HL-60 (cell line): ENCODE results near the gene HSPA12A.

Experiments
- GABPA ChIP-seq: IDR thresholded peaks from 2 replicates; pipeline ENCODE4 v1.6.1; 2012; ENCODE audit warnings: low read depth
- POLR2AphosphoS5 ChIP-seq: IDR thresholded peaks from 2 replicates; pipeline ENCODE4 v1.6.1; 2012; ENCODE audit warnings: low read depth
- SPI1 ChIP-seq: IDR thresholded peaks from 2 replicates; pipeline ENCODE4 v1.6.1; 2012; ENCODE audit warnings: low read depth, mild to moderate bottlenecking, borderline replicate concordance
- TF ChIP-seq, protein P1 (sequence below): IDR thresholded peaks from one replicate; pipeline ENCODE4 v1.5.1; 2011; ENCODE audit warnings: low read length, control low read depth, inconsistent platforms; ENCODE audit not compliant: insufficient read depth
- TF ChIP-seq, protein P2 (sequence below): IDR thresholded peaks from 2 replicates; pipeline ENCODE4 v1.6.1; 2012; ENCODE audit warnings: low read depth; ENCODE audit not compliant: insufficient replicate concordance

DNA sequence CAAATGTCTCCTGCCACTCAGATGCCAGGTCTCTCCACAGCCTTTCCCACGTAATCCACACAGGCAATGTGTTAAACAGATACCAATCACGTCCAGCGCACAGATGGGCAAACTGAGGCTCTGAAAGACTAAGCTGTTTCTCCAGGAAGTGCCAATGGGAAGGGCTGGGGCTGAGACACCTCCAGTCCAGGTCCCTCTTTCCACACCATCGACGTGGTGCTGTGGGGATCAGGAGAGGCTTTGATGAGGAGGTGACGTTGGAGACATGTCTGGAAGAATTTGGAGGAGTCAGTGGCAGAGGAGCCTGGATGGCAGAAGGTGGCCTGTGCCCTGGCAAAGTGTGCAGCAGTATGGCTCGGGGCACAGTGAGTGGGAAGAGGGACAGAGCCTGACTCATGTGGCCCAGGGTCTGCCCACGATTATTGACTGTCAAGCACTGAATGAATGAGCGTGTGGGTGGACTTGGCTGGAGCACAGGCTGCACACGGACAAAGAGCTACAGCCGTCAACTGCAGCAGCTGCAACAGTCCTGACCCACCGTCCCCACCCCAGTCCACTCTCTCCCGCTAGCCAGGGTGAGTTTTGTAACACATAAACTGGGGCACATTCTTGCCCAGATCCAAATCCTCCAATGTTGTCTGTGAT, 40.8 kb upstream of the HSPA12A start:
- TF ChIP-seq, protein P1, sequence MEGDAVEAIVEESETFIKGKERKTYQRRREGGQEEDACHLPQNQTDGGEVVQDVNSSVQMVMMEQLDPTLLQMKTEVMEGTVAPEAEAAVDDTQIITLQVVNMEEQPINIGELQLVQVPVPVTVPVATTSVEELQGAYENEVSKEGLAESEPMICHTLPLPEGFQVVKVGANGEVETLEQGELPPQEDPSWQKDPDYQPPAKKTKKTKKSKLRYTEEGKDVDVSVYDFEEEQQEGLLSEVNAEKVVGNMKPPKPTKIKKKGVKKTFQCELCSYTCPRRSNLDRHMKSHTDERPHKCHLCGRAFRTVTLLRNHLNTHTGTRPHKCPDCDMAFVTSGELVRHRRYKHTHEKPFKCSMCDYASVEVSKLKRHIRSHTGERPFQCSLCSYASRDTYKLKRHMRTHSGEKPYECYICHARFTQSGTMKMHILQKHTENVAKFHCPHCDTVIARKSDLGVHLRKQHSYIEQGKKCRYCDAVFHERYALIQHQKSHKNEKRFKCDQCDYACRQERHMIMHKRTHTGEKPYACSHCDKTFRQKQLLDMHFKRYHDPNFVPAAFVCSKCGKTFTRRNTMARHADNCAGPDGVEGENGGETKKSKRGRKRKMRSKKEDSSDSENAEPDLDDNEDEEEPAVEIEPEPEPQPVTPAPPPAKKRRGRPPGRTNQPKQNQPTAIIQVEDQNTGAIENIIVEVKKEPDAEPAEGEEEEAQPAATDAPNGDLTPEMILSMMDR = no peak
- TF ChIP-seq POLR2AphosphoS5 = no peak
- TF ChIP-seq, protein P2, sequence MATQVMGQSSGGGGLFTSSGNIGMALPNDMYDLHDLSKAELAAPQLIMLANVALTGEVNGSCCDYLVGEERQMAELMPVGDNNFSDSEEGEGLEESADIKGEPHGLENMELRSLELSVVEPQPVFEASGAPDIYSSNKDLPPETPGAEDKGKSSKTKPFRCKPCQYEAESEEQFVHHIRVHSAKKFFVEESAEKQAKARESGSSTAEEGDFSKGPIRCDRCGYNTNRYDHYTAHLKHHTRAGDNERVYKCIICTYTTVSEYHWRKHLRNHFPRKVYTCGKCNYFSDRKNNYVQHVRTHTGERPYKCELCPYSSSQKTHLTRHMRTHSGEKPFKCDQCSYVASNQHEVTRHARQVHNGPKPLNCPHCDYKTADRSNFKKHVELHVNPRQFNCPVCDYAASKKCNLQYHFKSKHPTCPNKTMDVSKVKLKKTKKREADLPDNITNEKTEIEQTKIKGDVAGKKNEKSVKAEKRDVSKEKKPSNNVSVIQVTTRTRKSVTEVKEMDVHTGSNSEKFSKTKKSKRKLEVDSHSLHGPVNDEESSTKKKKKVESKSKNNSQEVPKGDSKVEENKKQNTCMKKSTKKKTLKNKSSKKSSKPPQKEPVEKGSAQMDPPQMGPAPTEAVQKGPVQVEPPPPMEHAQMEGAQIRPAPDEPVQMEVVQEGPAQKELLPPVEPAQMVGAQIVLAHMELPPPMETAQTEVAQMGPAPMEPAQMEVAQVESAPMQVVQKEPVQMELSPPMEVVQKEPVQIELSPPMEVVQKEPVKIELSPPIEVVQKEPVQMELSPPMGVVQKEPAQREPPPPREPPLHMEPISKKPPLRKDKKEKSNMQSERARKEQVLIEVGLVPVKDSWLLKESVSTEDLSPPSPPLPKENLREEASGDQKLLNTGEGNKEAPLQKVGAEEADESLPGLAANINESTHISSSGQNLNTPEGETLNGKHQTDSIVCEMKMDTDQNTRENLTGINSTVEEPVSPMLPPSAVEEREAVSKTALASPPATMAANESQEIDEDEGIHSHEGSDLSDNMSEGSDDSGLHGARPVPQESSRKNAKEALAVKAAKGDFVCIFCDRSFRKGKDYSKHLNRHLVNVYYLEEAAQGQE = no peak
- no peak for TF ChIP-seq GABPA
- no peak for TF ChIP-seq SPI1
